GM23248 (cell line): ENCODE data around the gene SUMO4.

ENCODE experiments used
- EZH2 ChIP-seq: fragments of 200-600 bp; sonication (generic); IDR thresholded peaks from 2 replicates; pipeline ENCODE4 v1.6.1; 2018; ENCODE audit warnings: antibody characterized with exemption, mild to moderate bottlenecking; ENCODE audit not compliant: insufficient read depth, poor library complexity, severe bottlenecking
- EZH2phosphoT487 ChIP-seq: fragments of 200-600 bp; sonication (generic); IDR thresholded peaks from 2 replicates; pipeline ENCODE4 v1.6.1; 2018; ENCODE audit warnings: antibody characterized with exemption, moderate library complexity, mild to moderate bottlenecking, low read depth; ENCODE audit not compliant: insufficient read depth

- TF ChIP-seq EZH2 (no peak), EZH2phosphoT487 (no peak)
Measured at GRCh38 chr6:149437212-149437611, 37.1 kb downstream of the SUMO4 start.
